HCT116 (cell line): ENCODE results near the gene DMKN. TPM values are rescaled to one million over a fixed set of nuclear protein-coding genes. Genes with fewer than 3 reads are reported as not detected.

Source experiments
- ATAC-seq: fragments of 200-7000 bp; cut with Tn5 transposase; 2 replicates; pipeline ENCODE4 v1.9.1; 2020; ENCODE audit warnings: mild to moderate bottlenecking, moderate library complexity
- BruUV-seq: library from RNA; stranded (reverse); fragments of 400-500 nt; replicated peaks from 2 replicates; lab custom pipeline; 2021; lab: Mats Ljungman, UMichigan
- CTCF ChIA-PET: fragments of 300-600 bp; sonication (Branson Sonifier 250); formaldehyde crosslinking; loops from one replicate; lab custom pipeline; 2021; ENCODE audit warnings: antibody characterized with exemption; lab: Charles Lee
- POLR2A ChIA-PET: fragments of 300-600, 350-600 bp; sonication (Branson Sonifier 250); formaldehyde crosslinking; loops from one replicate; lab custom pipeline; 2021; ENCODE audit warnings: antibody characterized with exemption; lab: Charles Lee
- RAD21 ChIA-PET, 2 experiments: fragments of 300-600 bp; sonication (Branson Sonifier 250); formaldehyde crosslinking; loops; one replicate each; lab custom pipeline; 2023; ENCODE audit warnings: low total read pairs in 2 of 2; ENCODE audit not compliant: uncharacterized antibody in 2 of 2, unreplicated experiment in 2 of 2, low non-redundant PET in 1 of 2; lab: Charles Lee
- DNase-seq: peaks from one replicate; pipeline ENCODE4 v3.0.0-alpha.2; 2010; ENCODE audit warnings: low read depth, low spot score
- H2AFZ ChIP-seq: fragments of 200-600 bp; shearing (Covaris generic), sonication (generic); 2 replicates; pipeline ENCODE4 v1.6.1; 2017; ENCODE audit warnings: low read depth, mixed run types, mixed read lengths, antibody characterized with exemption, low read length; ENCODE audit not compliant: poor library complexity, severe bottlenecking
- H3K27ac ChIP-seq: 2 replicates; pipeline ENCODE4 v1.5.1; 2012; ENCODE audit warnings: low read depth, low read length
- H3K27me3 ChIP-seq: fragments of 200-600 bp; sonication (generic); 2 replicates; pipeline ENCODE4 v1.6.1; 2016; ENCODE audit warnings: mixed run types, low read length, mixed read lengths; ENCODE audit not compliant: insufficient read depth
- H3K36me3 ChIP-seq, 2 experiments: fragments of 200-500 bp in 1 of 2; fragments of 200-600 bp in 1 of 2; sonication (Bioruptor generic) in 1 of 2; sonication (generic) in 1 of 2; 2 replicates each; pipeline versions ENCODE4 v1.5.1 to v1.6.1; 2014 to 2016; ENCODE audit warnings: low read length in 2 of 2, inconsistent platforms in 1 of 2, mixed read lengths in 1 of 2, mixed run types in 1 of 2; ENCODE audit not compliant: insufficient read depth in 2 of 2, control insufficient read depth in 1 of 2
- H3K4me1 ChIP-seq, 2 experiments: fragments of 200-600 bp in 1 of 2; sonication (generic) in 1 of 2; 2 replicates each; pipeline versions ENCODE4 v1.5.1 to v1.6.1; 2012 to 2017; ENCODE audit warnings: low read length in 2 of 2, inconsistent platforms in 1 of 2, mild to moderate bottlenecking in 1 of 2, mixed read lengths in 1 of 2, mixed run types in 1 of 2, moderate library complexity in 1 of 2; ENCODE audit not compliant: insufficient read depth in 2 of 2, control insufficient read depth in 1 of 2
- H3K4me2 ChIP-seq: fragments of 200-600 bp; sonication (generic); 2 replicates; pipeline ENCODE4 v1.6.1; 2017; ENCODE audit warnings: mixed run types, low read length, mixed read lengths
- H3K4me3 ChIP-seq, 2 experiments: fragments of 200-600 bp in 1 of 2; sonication (generic) in 1 of 2; replicated peaks in 1 of 2; 2 replicates each; pipeline ENCODE4 v1.5.1; 2011 to 2016; ENCODE audit warnings: low read length in 2 of 2, control low read depth in 1 of 2, low read depth in 1 of 2, mild to moderate bottlenecking in 1 of 2, mixed read lengths in 1 of 2, mixed run types in 1 of 2
- H3K79me2 ChIP-seq: fragments of 200-600 bp; sonication (generic); 2 replicates; pipeline ENCODE4 v1.6.1; 2017; ENCODE audit warnings: mild to moderate bottlenecking, mixed run types, low read length, moderate library complexity, mixed read lengths; ENCODE audit not compliant: insufficient read depth
- H3K9ac ChIP-seq: fragments of 200-600 bp; sonication (generic); 2 replicates; pipeline ENCODE4 v1.6.1; 2016; ENCODE audit warnings: low read length, mixed read lengths
- H3K9me2 ChIP-seq: fragments of 200-600 bp; sonication (generic), shearing (Covaris generic); 2 replicates; pipeline ENCODE4 v1.6.1; 2017; ENCODE audit warnings: mixed run types, mild to moderate bottlenecking, moderate library complexity; ENCODE audit not compliant: insufficient read depth
- H3K9me3 ChIP-seq, 2 experiments: fragments of 200-500 bp in 1 of 2; fragments of 200-600 bp in 1 of 2; sonication (Bioruptor generic) in 1 of 2; sonication (generic) in 1 of 2; 2 replicates each; pipeline ENCODE4 v1.6.1; 2014 to 2017; ENCODE audit warnings: low read length in 2 of 2, mixed read lengths in 2 of 2, inconsistent platforms in 1 of 2, low read depth in 1 of 2, mild to moderate bottlenecking in 1 of 2, mixed run types in 1 of 2, moderate library complexity in 1 of 2; ENCODE audit not compliant: control insufficient read depth in 1 of 2, insufficient read depth in 1 of 2
- H4K20me1 ChIP-seq: fragments of 200-600 bp; sonication (generic), shearing (Covaris generic); 2 replicates; pipeline ENCODE4 v1.6.1; 2017; ENCODE audit warnings: mixed run types, mild to moderate bottlenecking, moderate library complexity; ENCODE audit not compliant: insufficient read depth
- CBX3 ChIP-seq: IDR thresholded peaks from 2 replicates; pipeline ENCODE4 v1.6.1; 2012; ENCODE audit warnings: low read depth
- CEBPB ChIP-seq: IDR thresholded peaks from 2 replicates; pipeline ENCODE4 v1.6.1; 2012; ENCODE audit warnings: low read depth
- ELF1 ChIP-seq: IDR thresholded peaks from 2 replicates; pipeline ENCODE4 v1.6.1; 2012; ENCODE audit warnings: low read depth, borderline replicate concordance
- JUND ChIP-seq: IDR thresholded peaks from 2 replicates; pipeline ENCODE4 v1.6.1; 2012
- POLR2A ChIP-seq: IDR thresholded peaks from 2 replicates; pipeline ENCODE4 v1.7.0; 2011; ENCODE audit warnings: borderline replicate concordance; ENCODE audit not compliant: insufficient read depth, insufficient read length; ENCODE audit errors: extremely low read depth
- POLR2AphosphoS5 ChIP-seq: IDR thresholded peaks from 2 replicates; pipeline ENCODE4 v1.6.1; 2011; ENCODE audit warnings: mild to moderate bottlenecking, low read depth, low read length, moderate library complexity
- RAD21 ChIP-seq: IDR thresholded peaks from 2 replicates; pipeline ENCODE4 v1.6.1; 2012; ENCODE audit warnings: low read depth, mild to moderate bottlenecking
- SP1 ChIP-seq: IDR thresholded peaks from 2 replicates; pipeline ENCODE4 v1.6.1; 2012; ENCODE audit warnings: low read depth
- SRF ChIP-seq: IDR thresholded peaks from 2 replicates; pipeline ENCODE4 v1.6.1; 2012; ENCODE audit warnings: low read depth
- YY1 ChIP-seq: IDR thresholded peaks from 2 replicates; pipeline ENCODE4 v1.6.1; 2011; ENCODE audit warnings: low read length, low read depth, moderate library complexity, mild to moderate bottlenecking; ENCODE audit not compliant: insufficient replicate concordance; ENCODE audit errors: extremely low read depth
- intact Hi-C: fragments of 100-400 bp; cut with micrococcal nuclease; formaldehyde crosslinking; loops from 2 replicates; pipeline ENCODE4 v1.10.0; 2022
- total RNA-seq: library from RNA; stranded (reverse); gene quantifications from one replicate; pipeline ENCODE4 v1.2.1, GENCODE V29; 2021; ENCODE audit not compliant: unreplicated experiment
- TF ChIP-seq, protein P1 (sequence below): IDR thresholded peaks from 2 replicates; pipeline ENCODE4 v1.6.1; 2011; ENCODE audit warnings: mild to moderate bottlenecking, low read length, moderate library complexity; ENCODE audit not compliant: insufficient replicate concordance; ENCODE audit errors: extremely low read depth
- TF ChIP-seq, protein P2 (sequence below): IDR thresholded peaks from 2 replicates; pipeline ENCODE4 v1.6.1; 2012; ENCODE audit warnings: low read depth
- TF ChIP-seq, protein P3 (sequence below): IDR thresholded peaks from 2 replicates; pipeline ENCODE4 v1.6.1; 2012

DMKN gene
- total RNA-seq, 1 experiment from 2014 or later = 246 TPM

DNA sequence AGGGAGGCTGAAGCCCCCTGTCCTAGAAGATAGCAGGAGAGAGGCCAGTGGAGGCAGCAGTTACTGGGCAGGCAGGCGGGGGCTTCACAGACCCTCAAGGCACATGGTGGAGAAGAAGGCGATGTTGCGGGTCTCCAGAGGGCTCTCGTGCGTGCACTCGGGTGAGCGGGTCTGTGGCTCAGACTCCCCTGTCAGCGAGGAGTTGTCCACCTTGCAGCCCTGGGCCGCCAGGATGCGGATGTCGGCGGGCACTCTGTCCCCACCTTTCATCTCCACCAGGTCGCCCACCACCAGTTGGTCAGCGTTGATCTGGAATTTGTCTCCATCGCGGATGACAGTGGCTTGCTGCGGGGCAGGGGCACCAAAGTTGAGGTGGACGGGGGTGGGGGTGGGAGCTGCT is 46.8 kb upstream of the DMKN start:
- no peaks in the 10 kb centered on the region for H4K20me1 ChIP-seq
- no peaks in the 10 kb centered on the region for H3K9me2 ChIP-seq
- H3K27me3 ChIP-seq = no peaks in the 10 kb centered on the region
- RAD21 ChIA-PET = no interaction called here
- intact Hi-C loops = no loop called here
- peaks cover 0 to 12% of the 10 kb centered on the region in 2 experiments; a peak in 2 of 4 replicates for H3K4me1 ChIP-seq
- no peaks in the 10 kb centered on the region for H3K9me3 ChIP-seq
- no peak overlapping the region for H2AFZ ChIP-seq
- no peak overlapping the region for H3K4me3 ChIP-seq
- CTCF ChIA-PET = no interaction called here
- POLR2A ChIA-PET = no interaction called here
- H3K27ac ChIP-seq = no peak overlapping the region
- no peak overlapping the region for H3K9ac ChIP-seq
- no peak for TF ChIP-seq YY1
- TF ChIP-seq CBX3 = no peak
- TF ChIP-seq POLR2A = no peak
- TF ChIP-seq, protein P1, sequence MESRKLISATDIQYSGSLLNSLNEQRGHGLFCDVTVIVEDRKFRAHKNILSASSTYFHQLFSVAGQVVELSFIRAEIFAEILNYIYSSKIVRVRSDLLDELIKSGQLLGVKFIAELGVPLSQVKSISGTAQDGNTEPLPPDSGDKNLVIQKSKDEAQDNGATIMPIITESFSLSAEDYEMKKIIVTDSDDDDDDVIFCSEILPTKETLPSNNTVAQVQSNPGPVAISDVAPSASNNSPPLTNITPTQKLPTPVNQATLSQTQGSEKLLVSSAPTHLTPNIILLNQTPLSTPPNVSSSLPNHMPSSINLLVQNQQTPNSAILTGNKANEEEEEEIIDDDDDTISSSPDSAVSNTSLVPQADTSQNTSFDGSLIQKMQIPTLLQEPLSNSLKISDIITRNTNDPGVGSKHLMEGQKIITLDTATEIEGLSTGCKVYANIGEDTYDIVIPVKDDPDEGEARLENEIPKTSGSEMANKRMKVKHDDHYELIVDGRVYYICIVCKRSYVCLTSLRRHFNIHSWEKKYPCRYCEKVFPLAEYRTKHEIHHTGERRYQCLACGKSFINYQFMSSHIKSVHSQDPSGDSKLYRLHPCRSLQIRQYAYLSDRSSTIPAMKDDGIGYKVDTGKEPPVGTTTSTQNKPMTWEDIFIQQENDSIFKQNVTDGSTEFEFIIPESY = no peak
- DNase-seq (no peak), ATAC-seq (no peak)
- H3K79me2 ChIP-seq = no peaks in the 10 kb centered on the region
- BruUV-seq = no TSS peak
- no peak overlapping the region for H3K4me2 ChIP-seq
- H3K36me3 ChIP-seq = no peaks in the 10 kb centered on the region

DNA sequence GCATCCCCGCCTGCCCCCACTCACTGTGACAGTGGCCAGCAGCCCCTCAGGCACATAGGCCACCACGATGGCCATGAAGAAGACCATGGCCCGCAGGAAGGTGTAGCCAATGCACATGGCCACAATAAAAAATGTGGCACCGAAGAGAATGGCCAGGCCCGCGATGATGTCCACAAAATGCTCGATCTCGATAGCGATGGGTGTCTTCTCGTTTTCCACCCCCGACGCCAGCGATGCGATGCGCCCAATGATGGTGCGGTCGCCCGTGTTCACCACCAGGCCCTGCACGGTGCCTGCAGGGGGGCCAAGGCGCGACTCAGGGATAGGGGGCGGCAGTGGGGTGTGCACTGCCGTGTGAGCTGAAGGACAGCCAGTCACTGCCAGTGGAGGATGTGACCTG is 46.3 kb upstream of the DMKN start:
- no peaks in the 10 kb centered on the region for H3K9me3 ChIP-seq
- H3K4me1 ChIP-seq = peaks cover 0 to 12% of the 10 kb centered on the region in 2 experiments; a peak in 2 of 4 replicates
- TF ChIP-seq, protein P2, sequence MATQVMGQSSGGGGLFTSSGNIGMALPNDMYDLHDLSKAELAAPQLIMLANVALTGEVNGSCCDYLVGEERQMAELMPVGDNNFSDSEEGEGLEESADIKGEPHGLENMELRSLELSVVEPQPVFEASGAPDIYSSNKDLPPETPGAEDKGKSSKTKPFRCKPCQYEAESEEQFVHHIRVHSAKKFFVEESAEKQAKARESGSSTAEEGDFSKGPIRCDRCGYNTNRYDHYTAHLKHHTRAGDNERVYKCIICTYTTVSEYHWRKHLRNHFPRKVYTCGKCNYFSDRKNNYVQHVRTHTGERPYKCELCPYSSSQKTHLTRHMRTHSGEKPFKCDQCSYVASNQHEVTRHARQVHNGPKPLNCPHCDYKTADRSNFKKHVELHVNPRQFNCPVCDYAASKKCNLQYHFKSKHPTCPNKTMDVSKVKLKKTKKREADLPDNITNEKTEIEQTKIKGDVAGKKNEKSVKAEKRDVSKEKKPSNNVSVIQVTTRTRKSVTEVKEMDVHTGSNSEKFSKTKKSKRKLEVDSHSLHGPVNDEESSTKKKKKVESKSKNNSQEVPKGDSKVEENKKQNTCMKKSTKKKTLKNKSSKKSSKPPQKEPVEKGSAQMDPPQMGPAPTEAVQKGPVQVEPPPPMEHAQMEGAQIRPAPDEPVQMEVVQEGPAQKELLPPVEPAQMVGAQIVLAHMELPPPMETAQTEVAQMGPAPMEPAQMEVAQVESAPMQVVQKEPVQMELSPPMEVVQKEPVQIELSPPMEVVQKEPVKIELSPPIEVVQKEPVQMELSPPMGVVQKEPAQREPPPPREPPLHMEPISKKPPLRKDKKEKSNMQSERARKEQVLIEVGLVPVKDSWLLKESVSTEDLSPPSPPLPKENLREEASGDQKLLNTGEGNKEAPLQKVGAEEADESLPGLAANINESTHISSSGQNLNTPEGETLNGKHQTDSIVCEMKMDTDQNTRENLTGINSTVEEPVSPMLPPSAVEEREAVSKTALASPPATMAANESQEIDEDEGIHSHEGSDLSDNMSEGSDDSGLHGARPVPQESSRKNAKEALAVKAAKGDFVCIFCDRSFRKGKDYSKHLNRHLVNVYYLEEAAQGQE = no peak
- TF ChIP-seq, protein P3, sequence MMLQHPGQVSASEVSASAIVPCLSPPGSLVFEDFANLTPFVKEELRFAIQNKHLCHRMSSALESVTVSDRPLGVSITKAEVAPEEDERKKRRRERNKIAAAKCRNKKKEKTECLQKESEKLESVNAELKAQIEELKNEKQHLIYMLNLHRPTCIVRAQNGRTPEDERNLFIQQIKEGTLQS = no peak
- TF ChIP-seq POLR2AphosphoS5 = no peak
- no peak for TF ChIP-seq CEBPB
- TF ChIP-seq JUND = no peak
- TF ChIP-seq, protein P1 = no peak
- no peak for TF ChIP-seq SP1
- TF ChIP-seq SRF = no peak
- no peak for TF ChIP-seq ELF1
- TF ChIP-seq RAD21 = no peak
- H3K27ac ChIP-seq = no peak overlapping the region
- no peaks in the 10 kb centered on the region for H3K36me3 ChIP-seq
- ChIA-PET CTCF (no interaction called here), POLR2A (no interaction called here), RAD21 (no interaction called here)
- no peak overlapping the region for H3K9ac ChIP-seq
- no peaks in the 10 kb centered on the region for H3K9me2 ChIP-seq
- no peaks in the 10 kb centered on the region for H4K20me1 ChIP-seq
- BruUV-seq = no TSS peak
- no peak overlapping the region for H2AFZ ChIP-seq
- H3K27me3 ChIP-seq = no peaks in the 10 kb centered on the region
- H3K4me3 ChIP-seq = no peak overlapping the region
- no peak overlapping the region for H3K4me2 ChIP-seq
- intact Hi-C loops = no loop called here
- DNase-seq (no peak), ATAC-seq (no peak)
- no peaks in the 10 kb centered on the region for H3K79me2 ChIP-seq
